H9 (cell line): ENCODE measurements around the gene PTPN3. TPM values are rescaled to one million over a fixed set of nuclear protein-coding genes. Genes with fewer than 3 reads are reported as not detected.

ENCODE experiments used
- DNase-seq: peaks from one replicate; pipeline ENCODE4 v3.0.0-alpha.2; 2017
- H2AFZ ChIP-seq: one replicate; pipeline ENCODE4 v1.6.1; 2013; ENCODE audit warnings: mild to moderate bottlenecking, low read length, control low read depth, moderate library complexity
- H2AK5ac ChIP-seq: 2 replicates; pipeline ENCODE4 v1.6.1; 2013; ENCODE audit warnings: low read length, control low read depth, mixed read lengths; ENCODE audit not compliant: insufficient read length
- H2BK120ac ChIP-seq: one replicate; pipeline ENCODE4 v1.6.1; 2013; ENCODE audit warnings: low read depth, mild to moderate bottlenecking, low read length, control low read depth, inconsistent platforms; ENCODE audit not compliant: poor library complexity, severe bottlenecking
- H2BK12ac ChIP-seq: 2 replicates; pipeline ENCODE4 v1.6.1; 2013; ENCODE audit warnings: low read length, control low read depth, mixed read lengths, low read depth; ENCODE audit not compliant: insufficient read length
- H2BK15ac ChIP-seq: 2 replicates; pipeline ENCODE4 v1.6.1; 2013; ENCODE audit warnings: low read depth, low read length, control low read depth
- H2BK20ac ChIP-seq: one replicate; pipeline ENCODE4 v1.6.1; 2013; ENCODE audit warnings: low read depth, mild to moderate bottlenecking, low read length, control low read depth, inconsistent platforms; ENCODE audit not compliant: poor library complexity, severe bottlenecking
- H2BK5ac ChIP-seq: 2 replicates; pipeline ENCODE4 v1.6.1; 2013; ENCODE audit warnings: low read length, control low read depth, mixed read lengths; ENCODE audit not compliant: insufficient read length
- H3K14ac ChIP-seq: 2 replicates; pipeline ENCODE4 v1.6.1; 2013; ENCODE audit warnings: low read length, control low read depth; ENCODE audit not compliant: insufficient read depth
- H3K18ac ChIP-seq: 2 replicates; pipeline ENCODE4 v1.6.1; 2013; ENCODE audit warnings: low read depth, mild to moderate bottlenecking, mixed read lengths, low read length, control low read depth; ENCODE audit not compliant: insufficient read length
- H3K23ac ChIP-seq: 2 replicates; pipeline ENCODE4 v1.6.1; 2013; ENCODE audit warnings: low read length, control low read depth, mixed read lengths, low read depth; ENCODE audit not compliant: insufficient read length
- H3K23me2 ChIP-seq: 2 replicates; pipeline ENCODE4 v1.6.1; 2013; ENCODE audit warnings: low read depth, mild to moderate bottlenecking, mixed read lengths, low read length, control low read depth; ENCODE audit not compliant: insufficient read length, poor library complexity, severe bottlenecking
- H3K27ac ChIP-seq: 2 replicates; pipeline ENCODE4 v1.5.1; 2013; ENCODE audit warnings: low read length, control low read depth, mixed read lengths, low read depth; ENCODE audit not compliant: insufficient read length
- H3K27me3 ChIP-seq: 2 replicates; pipeline ENCODE4 v1.6.1; 2013; ENCODE audit warnings: low read length, control low read depth, inconsistent platforms; ENCODE audit not compliant: insufficient read depth
- H3K4ac ChIP-seq: 2 replicates; pipeline ENCODE4 v1.6.1; 2013; ENCODE audit warnings: low read depth, mild to moderate bottlenecking, control low read depth, inconsistent platforms, low read length, moderate library complexity
- H3K4me1 ChIP-seq: 2 replicates; pipeline ENCODE4 v1.6.1; 2013; ENCODE audit warnings: low read length, control low read depth, inconsistent platforms; ENCODE audit not compliant: insufficient read depth
- H3K4me2 ChIP-seq: 2 replicates; pipeline ENCODE4 v1.6.1; 2013; ENCODE audit warnings: low read length, control low read depth, mixed read lengths; ENCODE audit not compliant: insufficient read length, insufficient read depth
- H3K56ac ChIP-seq: 2 replicates; pipeline ENCODE4 v1.6.1; 2013; ENCODE audit warnings: low read depth, mild to moderate bottlenecking, mixed read lengths, low read length, control low read depth; ENCODE audit not compliant: insufficient read length
- H3K79me1 ChIP-seq: 2 replicates; pipeline ENCODE4 v1.6.1; 2013; ENCODE audit warnings: low read depth, mild to moderate bottlenecking, moderate library complexity, low read length, control low read depth, inconsistent platforms; ENCODE audit not compliant: insufficient read depth, poor library complexity, severe bottlenecking
- H3K79me2 ChIP-seq: 2 replicates; pipeline ENCODE4 v1.6.1; 2013; ENCODE audit warnings: low read length, control low read depth, inconsistent platforms; ENCODE audit not compliant: insufficient read depth
- H3K9ac ChIP-seq: 2 replicates; pipeline ENCODE4 v1.6.1; 2013; ENCODE audit warnings: low read length, control low read depth, mixed read lengths; ENCODE audit not compliant: insufficient read length; ENCODE audit errors: extremely low read depth
- H3K9me3 ChIP-seq: one replicate; pipeline ENCODE4 v1.6.1; 2013; ENCODE audit warnings: low read depth, low read length, inconsistent platforms; ENCODE audit not compliant: control insufficient read depth
- H3T11ph ChIP-seq: one replicate; pipeline ENCODE4 v1.6.1; 2013; ENCODE audit warnings: mild to moderate bottlenecking, low read length, control low read depth, inconsistent platforms
- H4K20me1 ChIP-seq: one replicate; pipeline ENCODE4 v1.6.1; 2013; ENCODE audit not compliant: control insufficient read depth, insufficient read length, insufficient read depth
- H4K5ac ChIP-seq: 2 replicates; pipeline ENCODE4 v1.6.1; 2013; ENCODE audit warnings: low read depth, mild to moderate bottlenecking, mixed read lengths, low read length, control low read depth; ENCODE audit not compliant: insufficient read length
- H4K8ac ChIP-seq: replicated peaks from 2 replicates; pipeline ENCODE4 v1.6.1; 2013; ENCODE audit warnings: low read length, control low read depth, mixed read lengths, low read depth; ENCODE audit not compliant: insufficient read length
- H4K91ac ChIP-seq: 2 replicates; pipeline ENCODE4 v1.6.1; 2013; ENCODE audit warnings: low read depth, mild to moderate bottlenecking, moderate library complexity, mixed read lengths, low read length, control low read depth; ENCODE audit not compliant: insufficient read length
- H3K27ac Mint-ChIP-seq, 3 experiments: 2 replicates in 2 of 3; 3 replicates in 1 of 3; pipeline ENCODE4 v1.8.0; 2020 to 2021; ENCODE audit warnings: mixed read lengths in 3 of 3, mild to moderate bottlenecking in 1 of 3, moderate library complexity in 1 of 3
- H3K27me3 Mint-ChIP-seq: 2 replicates; pipeline ENCODE4 v1.8.0; 2021; ENCODE audit warnings: low read depth, mild to moderate bottlenecking, moderate library complexity, mixed read lengths
- H3K36me3 Mint-ChIP-seq, 3 experiments: 2 replicates in 2 of 3; 3 replicates in 1 of 3; pipeline ENCODE4 v1.8.0; 2020 to 2021; ENCODE audit warnings: low read depth in 3 of 3, mixed read lengths in 3 of 3; ENCODE audit not compliant: insufficient read depth in 1 of 3
- H3K4me1 Mint-ChIP-seq, 2 experiments: 2 replicates each; pipeline ENCODE4 v1.8.0; 2020; ENCODE audit warnings: mixed read lengths in 2 of 2
- H3K4me3 Mint-ChIP-seq, 2 experiments: 2 replicates in 1 of 2; 3 replicates in 1 of 2; pipeline ENCODE4 v1.8.0; 2020 to 2021; ENCODE audit warnings: mild to moderate bottlenecking in 2 of 2, mixed read lengths in 2 of 2, moderate library complexity in 1 of 2
- H3K9me3 Mint-ChIP-seq, 2 experiments: 2 replicates in 1 of 2; 3 replicates in 1 of 2; pipeline ENCODE4 v1.8.0; 2020; ENCODE audit warnings: mild to moderate bottlenecking in 2 of 2, mixed read lengths in 2 of 2, moderate library complexity in 1 of 2
- CTCF ChIP-seq: fragments of 200-600 bp; sonication (generic); conservative IDR thresholded peaks from 3 replicates; pipeline ENCODE4 v1.8.0; 2021; ENCODE audit warnings: antibody characterized with exemption, mild to moderate bottlenecking
- whole genome bisulfite sequencing: extraction: QIAGEN DNeasy Blood & Tissue Kit; methylation state at CpG from one replicate; pipeline ENCODE4 v1.1.7; 2013; ENCODE audit warnings: missing lambda C conversion rate, low lambda C conversion rate, mixed read lengths; ENCODE audit not compliant: insufficient read length; ENCODE audit errors: extremely low coverage; 5-methylcytosine and 5-hydroxymethylcytosine counted together
- total RNA-seq: library from RNA; stranded (reverse); gene quantifications from 2 replicates; pipeline ENCODE4 v1.2.1, GENCODE V29; 2021

The PTPN3 gene
- total RNA-seq, 1 experiment from 2014 or later, result 2.6 TPM

- Histone ChIP-seq H3K18ac (no peak overlapping the region), H2BK15ac (no peak overlapping the region), H4K5ac (no peak overlapping the region), H3K9ac (no peak overlapping the region), H2BK12ac (no peak overlapping the region), H2BK5ac (no peak overlapping the region), H3K79me1 (no peaks in the 10 kb centered on the region), H3K56ac (no peak overlapping the region), H4K91ac (no peak overlapping the region), H3K9me3 (no peaks in the 10 kb centered on the region), H3T11ph (no peak overlapping the region), H3K27ac (no peak overlapping the region), H4K8ac (no peak overlapping the region), H2BK20ac (no peak overlapping the region), H3K79me2 (no peaks in the 10 kb centered on the region), H2AK5ac (no peak overlapping the region), H3K23ac (no peak overlapping the region), H2AFZ (no peak overlapping the region), H3K14ac (no peak overlapping the region), H3K4me2 (no peak overlapping the region), H4K20me1 (no peaks in the 10 kb centered on the region), H2BK120ac (no peak overlapping the region), H3K27me3 (no peaks in the 10 kb centered on the region), H3K4ac (no peak overlapping the region), H3K23me2 (no peaks in the 10 kb centered on the region), H3K4me1 (no peaks in the 10 kb centered on the region; the same call in 1 of the 2 replicates)
- Mint-ChIP-seq H3K9me3 (no peaks in the 10 kb centered on the region), H3K4me1 (peaks cover 17 to 20% of the 10 kb centered on the region in 2 experiments), H3K27ac (no peak overlapping the region; a peak in 1 of 7 replicates), H3K4me3 (no peak overlapping the region), H3K36me3 (no peaks in the 10 kb centered on the region), H3K27me3 (no peaks in the 10 kb centered on the region)
- no peak for TF ChIP-seq CTCF
- no peak for DNase-seq
- WGBS, result no CpG with 5 or more reads among the region's 5 CpGs
Observed at GRCh38 chr9:109331353-109331752, 166.8 kb downstream of the PTPN3 start.
